Erythroblast (primary cell): ENCODE data around the gene THRB.

Source experiments
- GATA1 ChIP-seq: IDR thresholded peaks from 2 replicates; pipeline ENCODE4 v1.6.1; 2011; ENCODE audit warnings: low read depth, mild to moderate bottlenecking, control low read depth, low read length, moderate library complexity
- POLR2A ChIP-seq: IDR thresholded peaks from 2 replicates; pipeline ENCODE4 v1.6.1; 2011; ENCODE audit warnings: mild to moderate bottlenecking, low read length

DNA sequence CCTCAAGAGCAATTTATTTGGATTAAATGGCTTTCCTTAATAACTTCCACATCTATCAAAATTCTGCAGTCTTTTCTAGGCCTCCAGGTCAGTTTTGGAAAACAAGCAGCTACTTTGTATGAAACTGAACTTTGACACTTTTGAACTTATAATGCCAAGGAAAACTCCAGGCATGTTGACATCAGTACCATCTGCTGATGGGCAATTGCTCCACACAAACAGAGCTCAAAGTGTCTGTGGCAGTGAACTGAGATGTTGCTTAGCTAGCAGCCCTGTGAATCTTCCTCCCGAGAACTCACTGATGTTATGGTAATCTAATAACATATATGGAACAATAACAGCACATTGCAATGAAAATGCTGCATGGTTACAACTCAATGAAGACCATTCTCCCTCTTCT is 250.2 kb downstream of the THRB start:
- TF ChIP-seq POLR2A (no peak), GATA1 (no peak)
